Activated CD8-positive, alpha-beta T cell treated with anti-CD3 and anti-CD28 coated beads for 36 hours (primary cell): Measurements from ENCODE around the gene CLDN24. TPM values are rescaled to one million over a fixed set of nuclear protein-coding genes. Genes with fewer than 3 reads are reported as not detected.

Experiments
- ATAC-seq: fragments of 200-7000 bp; cut with Tn5 transposase; one replicate; pipeline ENCODE4 v1.10.0; 2021; ENCODE audit warnings: mild to moderate bottlenecking, moderate library complexity
- CTCF ChIA-PET: fragments of 350-600 bp; sonication (Branson Sonifier 250); formaldehyde crosslinking; loops from one replicate; lab custom pipeline; 2021; ENCODE audit warnings: antibody characterized with exemption; lab: Charles Lee
- POLR2A ChIA-PET: fragments of 350-600 bp; sonication (Branson Sonifier 250); formaldehyde crosslinking; loops from one replicate; lab custom pipeline; 2021; ENCODE audit warnings: antibody characterized with exemption; lab: Charles Lee
- DNase-seq: peaks from one replicate; pipeline ENCODE4 v3.0.0-alpha.2; 2020
- H3K27ac Mint-ChIP-seq: one replicate; pipeline ENCODE4 v1.8.0; 2021; ENCODE audit warnings: mild to moderate bottlenecking, mixed read lengths
- H3K27me3 Mint-ChIP-seq: one replicate; pipeline ENCODE4 v1.8.0; 2021; ENCODE audit warnings: mixed read lengths
- H3K36me3 Mint-ChIP-seq: one replicate; pipeline ENCODE4 v1.8.0; 2021; ENCODE audit warnings: low read depth, mixed read lengths
- H3K4me1 Mint-ChIP-seq: one replicate; pipeline ENCODE4 v1.8.0; 2021; ENCODE audit warnings: low read depth, mixed read lengths
- H3K4me3 Mint-ChIP-seq: one replicate; pipeline ENCODE4 v1.8.0; 2021; ENCODE audit warnings: mild to moderate bottlenecking, moderate library complexity, mixed read lengths
- H3K9me3 Mint-ChIP-seq: one replicate; pipeline ENCODE4 v1.8.0; 2021; ENCODE audit warnings: mixed read lengths
- CTCF ChIP-seq: fragments of 200-600 bp; IDR thresholded peaks from one replicate; pipeline ENCODE4 v1.8.0; 2022; ENCODE audit warnings: antibody characterized with exemption, mild to moderate bottlenecking
- intact Hi-C: fragments of 100-400 bp; cut with micrococcal nuclease; formaldehyde crosslinking; loops from one replicate; pipeline ENCODE4 v1.10.0; 2022
- total RNA-seq, 2 experiments: library from RNA; stranded (reverse); gene quantifications; one replicate each; pipeline ENCODE4 v1.2.3, GENCODE V29; 2021

The CLDN24 gene
- total RNA-seq, 2 experiments from 2014 or later: not detected

GRCh38 chr4:183304538-183304937 lies 17.7 kb downstream of the CLDN24 start:
- no peaks in the 10 kb centered on the region for H3K36me3 Mint-ChIP-seq
- no peak for TF ChIP-seq CTCF

GRCh38 chr4:183304067-183304466 lies 18.2 kb downstream of the CLDN24 start:
- Mint-ChIP-seq H3K36me3 (no peaks in the 10 kb centered on the region), H3K27ac (no peak overlapping the region), H3K4me1 (no peaks in the 10 kb centered on the region), H3K9me3 (no peaks in the 10 kb centered on the region), H3K4me3 (no peak overlapping the region), H3K27me3 (peaks cover 8% of the 10 kb centered on the region)
- no peak for DNase-seq
- TF ChIP-seq CTCF: no peak
- POLR2A ChIA-PET: no interaction called here
- no peak for ATAC-seq
- intact Hi-C loops: no loop called here
- CTCF ChIA-PET: no interaction called here

More at GRCh38 chr4:183304538-183304937, 17.7 kb downstream of the CLDN24 start:
- no peaks in the 10 kb centered on the region for H3K4me1 Mint-ChIP-seq
- no peak overlapping the region for H3K27ac Mint-ChIP-seq
- peaks cover 5% of the 10 kb centered on the region for H3K27me3 Mint-ChIP-seq
- H3K4me3 Mint-ChIP-seq: no peak overlapping the region
- no peaks in the 10 kb centered on the region for H3K9me3 Mint-ChIP-seq
- no peak for DNase-seq
- no peak for ATAC-seq
- ChIA-PET CTCF (no interaction called here), POLR2A (no interaction called here)
- intact Hi-C loops: no loop called here

- no peak for ATAC-seq
- no peak for DNase-seq
- Mint-ChIP-seq H3K9me3 (no peaks in the 10 kb centered on the region), H3K4me1 (no peaks in the 10 kb centered on the region), H3K27ac (no peak overlapping the region), H3K4me3 (no peak overlapping the region), H3K27me3 (peaks cover 8% of the 10 kb centered on the region), H3K36me3 (no peaks in the 10 kb centered on the region)
- POLR2A ChIA-PET: no interaction called here
- CTCF ChIA-PET: no interaction called here
- no peak for TF ChIP-seq CTCF
- intact Hi-C loops: no loop called here
These were observed 18.9 kb downstream of the CLDN24 start for GRCh38 chr4:183303301-183303700.

GRCh38 chr4:183300655-183301054 lies 21.6 kb downstream of the CLDN24 start:
- Mint-ChIP-seq H3K4me1 (no peaks in the 10 kb centered on the region), H3K36me3 (no peaks in the 10 kb centered on the region), H3K27ac (no peak overlapping the region), H3K27me3 (peaks cover 8% of the 10 kb centered on the region), H3K4me3 (no peak overlapping the region), H3K9me3 (no peaks in the 10 kb centered on the region)
- ChIA-PET CTCF (no interaction called here), POLR2A (no interaction called here)
- no peak for DNase-seq
- ATAC-seq: no peak
- intact Hi-C loops: no loop called here
- TF ChIP-seq CTCF: no peak

- H3K4me3 Mint-ChIP-seq: no peak overlapping the region
- H3K27me3 Mint-ChIP-seq: peaks cover 8% of the 10 kb centered on the region
- H3K9me3 Mint-ChIP-seq: no peaks in the 10 kb centered on the region
- DNase-seq (no peak), ATAC-seq (no peak)
- intact Hi-C loops: no loop called here
- no peak for TF ChIP-seq CTCF
- H3K36me3 Mint-ChIP-seq: no peaks in the 10 kb centered on the region
- H3K4me1 Mint-ChIP-seq: no peaks in the 10 kb centered on the region
- ChIA-PET POLR2A (no interaction called here), CTCF (no interaction called here)
- H3K27ac Mint-ChIP-seq: no peak overlapping the region
These were observed 22.2 kb downstream of the CLDN24 start for GRCh38 chr4:183300070-183300469.
